ENCODE results near the gene PMEPA1.

The PMEPA1 gene

DNA sequence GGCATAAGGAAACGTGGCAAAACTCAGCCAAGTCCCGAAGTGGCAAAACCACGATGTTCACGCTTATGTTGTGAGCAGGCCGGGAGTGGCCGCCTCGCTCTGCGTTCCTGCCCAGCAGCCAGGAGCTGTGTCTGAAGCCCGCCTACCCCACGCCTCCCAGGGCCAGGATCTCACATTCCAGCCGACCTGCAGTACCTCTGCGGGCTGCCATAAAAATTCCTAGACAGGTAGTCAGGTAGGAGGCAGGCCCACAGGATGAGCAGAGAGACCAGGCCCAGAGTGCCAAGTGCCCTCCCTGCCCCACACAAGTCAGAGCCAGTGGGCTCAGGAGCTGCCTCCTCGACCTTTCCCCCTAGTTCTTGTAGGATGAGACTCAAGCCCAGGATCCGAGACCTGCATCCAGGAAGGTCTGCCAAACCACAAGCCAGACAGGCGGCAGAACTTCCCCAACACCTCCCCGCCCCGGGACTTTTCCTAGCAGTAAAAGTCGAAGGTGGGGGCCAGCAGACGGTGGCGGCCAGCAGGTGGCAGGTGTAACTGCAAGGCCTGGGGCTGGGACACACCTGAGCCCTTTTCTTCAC is 16.7 kb downstream of the PMEPA1 start:
- DNase-seq = peak; percentile 93

- no peak for DNase-seq
Measured at GRCh38 chr20:57692393-57692792, 17.4 kb downstream of the PMEPA1 start.

DNA sequence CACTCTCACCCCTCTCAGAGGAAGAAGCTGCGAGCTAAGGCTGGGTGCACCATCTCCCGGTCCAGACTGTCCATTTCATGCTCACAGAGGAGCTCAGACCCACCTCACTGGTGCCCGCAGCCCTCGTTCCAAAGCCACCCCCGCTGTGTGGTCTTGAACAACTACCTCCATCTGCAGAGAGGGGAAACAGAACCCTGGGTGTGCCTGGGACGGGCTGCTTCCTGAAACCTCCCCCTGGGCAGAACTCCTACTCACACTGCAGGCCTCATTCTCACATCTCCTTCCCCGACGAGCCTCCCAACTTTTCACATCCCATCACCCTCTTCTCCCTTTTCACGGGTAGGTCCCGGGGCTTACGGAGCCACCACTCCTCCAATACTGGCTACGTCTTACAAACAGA is 18.1 kb downstream of the PMEPA1 start:
- no peak for DNase-seq

- no peak for DNase-seq
Measured at GRCh38 chr20:57690525-57690924, 19.3 kb downstream of the PMEPA1 start.

DNA sequence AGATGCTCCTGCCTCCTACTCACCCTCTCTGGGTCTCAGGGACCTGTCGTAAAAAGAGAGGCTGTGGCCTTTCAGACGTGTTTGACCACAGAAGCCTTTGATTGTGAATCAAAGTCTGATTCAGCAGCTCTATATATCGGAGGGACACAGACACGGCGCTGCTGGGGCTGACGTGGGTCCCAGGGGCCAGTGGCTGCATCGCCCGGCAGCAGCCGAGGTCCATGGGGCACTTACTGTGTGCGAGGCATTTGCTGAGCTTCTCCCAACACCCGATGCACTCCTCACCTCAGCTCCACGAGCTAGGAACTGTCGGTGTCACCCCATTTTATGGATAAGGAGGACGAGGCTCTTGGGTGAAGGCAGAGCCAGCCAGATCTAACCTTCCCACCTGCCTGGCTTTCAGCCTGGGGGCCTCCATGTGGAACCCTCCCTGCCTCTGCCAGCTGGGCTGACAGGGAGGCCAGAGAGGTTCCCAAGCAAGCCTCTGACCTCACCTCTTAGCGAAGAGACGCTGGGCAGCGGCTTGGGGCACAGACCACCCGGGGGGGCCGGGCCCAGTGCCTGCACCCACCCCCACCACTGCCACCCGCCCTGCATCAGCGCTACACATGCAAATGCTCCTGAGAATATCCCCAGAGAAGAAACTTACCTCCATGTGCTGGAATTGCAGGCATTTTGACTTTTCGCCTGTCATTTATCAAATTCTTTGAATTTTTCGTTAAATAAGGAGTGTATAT is 19.9 kb downstream of the PMEPA1 start:
- DNase-seq = no peak

DNA sequence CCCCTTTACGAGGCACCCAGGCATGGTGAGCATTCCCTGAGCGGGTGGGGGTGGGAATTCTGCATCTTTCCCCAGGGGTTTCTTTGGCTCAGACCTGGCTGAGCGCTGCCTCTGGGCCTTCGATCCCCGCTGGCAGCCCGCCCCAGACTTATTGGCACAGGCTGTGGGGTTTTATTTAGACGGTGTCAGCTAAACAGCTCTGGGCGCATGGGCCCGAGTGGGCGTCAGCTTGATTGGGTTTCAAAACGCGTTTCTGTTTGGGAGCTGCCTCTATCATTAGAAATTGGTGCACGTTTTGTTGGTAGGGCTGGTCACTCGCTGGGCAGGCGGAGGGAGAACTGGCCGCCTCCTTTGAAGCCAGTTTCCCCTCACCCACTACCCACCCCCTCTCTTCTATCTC is 21.0 kb downstream of the PMEPA1 start:
- no peak for DNase-seq

GRCh38 chr20:57688295-57688694 is 21.5 kb downstream of the PMEPA1 start:
- DNase-seq = no peak

GRCh38 chr20:57686931-57687652 is 22.7 kb downstream of the PMEPA1 start:
- DNase-seq = no peak

DNA sequence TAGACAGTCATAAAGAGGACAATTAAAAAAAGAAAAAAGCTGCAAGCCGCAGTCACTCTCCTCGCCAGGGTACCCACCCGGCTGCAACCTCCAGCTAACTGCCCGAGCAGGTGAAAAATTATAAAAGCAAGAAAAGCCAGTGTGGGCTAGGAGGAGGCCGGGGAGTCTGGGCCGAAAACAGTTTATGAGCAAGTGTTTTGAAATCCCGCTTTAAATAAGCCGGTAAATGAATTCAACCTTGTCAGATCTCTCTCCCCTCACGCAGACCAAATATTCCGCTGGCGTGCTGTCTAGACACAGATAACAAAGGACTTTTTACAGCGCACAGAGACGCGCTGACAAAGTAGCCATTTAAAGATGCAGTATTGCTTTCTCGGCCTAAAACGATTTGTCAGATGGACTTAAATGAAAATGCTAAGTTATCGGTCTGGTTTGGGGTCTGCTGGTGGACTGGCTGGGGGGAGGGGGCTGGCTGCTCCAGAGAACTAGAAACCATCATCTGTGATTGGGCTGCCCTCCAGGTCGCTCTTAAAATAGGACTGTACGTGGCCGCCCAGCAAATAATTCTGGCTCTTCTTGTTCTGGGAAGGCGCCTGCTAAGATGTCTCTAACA is 24.6 kb downstream of the PMEPA1 start:
- no peak for DNase-seq

GRCh38 chr20:57684808-57685140 is 25.0 kb downstream of the PMEPA1 start:
- no peak for DNase-seq

- no peak for DNase-seq
Measured at GRCh38 chr20:57683881-57684807, 25.7 kb downstream of the PMEPA1 start.

DNA sequence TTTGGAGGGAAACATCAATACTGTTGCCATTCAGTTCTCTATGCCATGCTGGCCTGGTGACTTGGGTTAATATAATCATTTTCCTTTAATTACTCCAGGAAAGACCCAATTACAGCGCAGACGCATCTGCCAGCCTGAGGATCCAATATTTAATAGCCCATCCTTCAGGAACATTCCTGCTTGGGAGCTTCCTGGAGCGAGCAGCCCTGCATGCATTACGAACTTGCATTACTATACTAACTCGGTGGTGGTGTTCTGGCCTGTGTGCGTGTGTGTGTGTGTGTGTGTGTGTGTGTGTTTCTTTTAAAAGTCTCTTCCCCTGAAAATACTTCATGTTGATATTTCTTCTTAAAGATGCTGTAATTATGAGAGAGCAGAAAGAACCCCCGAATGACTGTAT is 26.5 kb downstream of the PMEPA1 start:
- DNase-seq = no peak

- DNase-seq = no peak
Measured at GRCh38 chr20:57682184-57683101, 27.4 kb downstream of the PMEPA1 start.

DNA sequence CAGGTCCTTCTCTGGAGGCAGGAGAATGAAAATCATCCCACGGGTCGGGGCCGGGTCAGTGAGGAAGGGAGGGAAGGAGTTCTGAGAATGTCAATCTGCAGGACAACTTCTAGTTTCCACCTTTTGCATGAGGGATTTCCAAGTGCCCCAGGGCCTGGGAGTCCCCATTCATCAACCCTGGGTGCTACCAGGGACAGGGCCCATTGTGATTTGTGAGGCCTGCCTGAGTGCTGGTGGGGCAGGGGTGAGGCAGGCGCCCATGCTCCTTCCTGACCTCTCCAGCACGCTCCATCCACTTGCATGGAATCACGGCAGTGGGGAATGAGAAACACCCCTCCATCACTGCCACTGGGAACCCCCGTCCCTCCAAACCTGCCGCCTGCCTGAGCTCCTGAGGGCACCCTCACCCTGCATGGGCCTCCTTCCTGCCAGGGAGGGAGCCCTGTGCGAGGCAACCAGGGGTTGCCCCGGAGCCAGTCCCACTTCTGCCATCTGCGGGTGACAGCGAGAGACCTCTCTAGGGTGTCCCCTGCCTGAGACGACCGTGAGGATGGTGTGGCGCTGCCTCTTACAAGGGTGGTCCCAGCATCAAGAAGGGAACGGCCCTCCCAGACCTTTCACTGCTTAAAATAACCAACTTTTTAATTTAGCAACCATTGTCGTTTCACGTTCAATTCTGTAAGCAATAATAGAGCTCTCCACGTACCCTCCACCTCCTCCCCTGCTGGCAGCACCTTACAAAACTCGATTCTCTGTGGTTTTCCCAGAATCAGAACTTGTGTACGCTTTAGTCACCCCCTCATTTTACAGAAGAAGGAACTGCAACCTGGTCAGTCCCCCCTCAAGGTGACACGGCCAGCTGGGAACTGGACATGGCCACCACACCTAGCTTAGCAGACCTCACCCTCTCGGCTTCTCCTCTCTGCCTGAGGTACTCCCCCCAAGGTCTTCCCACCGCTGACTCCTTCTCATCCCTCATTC is 28.6 kb downstream of the PMEPA1 start:
- no peak for DNase-seq

- DNase-seq = no peak
Measured at GRCh38 chr20:57680131-57680716, 29.6 kb downstream of the PMEPA1 start.

DNA sequence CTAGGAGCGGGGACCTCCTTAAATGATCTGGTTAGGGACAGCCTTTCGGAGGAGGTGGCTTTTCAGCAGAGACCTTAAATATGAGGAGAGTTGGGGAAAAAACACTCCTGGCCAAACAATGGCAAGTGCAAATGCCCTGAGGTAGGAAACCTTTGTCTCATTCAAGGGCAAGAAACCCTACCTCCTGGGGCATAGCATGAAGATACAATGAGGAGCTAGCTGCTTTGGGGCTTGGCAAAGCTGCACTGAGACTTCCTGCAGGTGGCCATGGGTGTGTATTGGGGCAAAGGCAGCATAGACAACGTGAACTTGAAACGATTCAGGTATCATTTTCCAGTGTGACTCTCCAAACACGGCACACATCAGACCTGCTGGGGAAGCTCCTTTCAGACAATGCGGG is 30.7 kb downstream of the PMEPA1 start:
- DNase-seq = no peak

DNA sequence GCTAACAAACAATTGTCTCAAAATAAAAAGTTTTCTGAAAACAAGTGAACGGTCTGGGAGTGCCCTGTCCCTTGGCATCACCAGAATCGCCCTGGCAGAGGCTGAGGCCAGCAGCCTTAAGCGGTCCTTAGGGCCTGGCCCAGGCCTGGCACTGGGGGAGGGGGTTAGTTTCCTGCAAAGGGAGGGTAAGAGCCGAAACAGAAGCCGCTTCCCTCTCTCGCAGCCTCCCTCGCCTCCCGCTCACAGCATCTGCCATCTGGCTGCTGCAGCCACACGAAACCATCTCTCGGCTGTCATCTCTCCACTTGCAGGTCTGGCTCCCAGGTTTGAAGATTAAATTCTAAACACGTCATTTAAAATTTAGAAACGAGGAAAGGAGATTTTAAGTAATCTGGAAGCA is 31.5 kb downstream of the PMEPA1 start:
- no peak for DNase-seq

DNA sequence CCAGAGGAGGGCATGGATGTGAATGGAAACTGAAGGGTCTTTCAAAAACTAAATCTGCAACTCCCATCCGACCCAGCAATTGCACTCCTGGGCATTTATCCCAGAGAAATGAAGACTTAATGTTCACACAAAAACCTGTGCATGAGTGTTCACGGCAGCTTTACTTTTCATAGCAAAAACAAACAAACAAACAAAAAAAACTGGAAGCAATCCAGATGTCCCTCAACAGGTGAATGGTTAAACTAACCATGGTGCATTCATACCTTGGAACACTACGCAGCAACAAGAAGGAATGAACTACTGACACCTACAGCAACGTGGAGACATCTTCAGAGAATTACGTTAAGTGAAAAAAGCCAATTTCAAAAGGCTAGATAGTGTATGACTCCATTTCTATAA is 32.2 kb downstream of the PMEPA1 start:
- no peak for DNase-seq

GRCh38 chr20:57676589-57677583 is 32.9 kb downstream of the PMEPA1 start:
- no peak for DNase-seq

Measured in kidney glomerular epithelial cell (primary cell).